Activated T-cell treated with anti-CD3 and anti-CD28 coated beads, Interleukin-2, amount 50 U/mL, for 48 hours (primary cell): Measurements from ENCODE around the gene PRELID2.
"Not testable (repeated sequence)": the region's sequence is repeated elsewhere in the genome, so short reads cannot be mapped to it uniquely, and the experiment has no call there.

ENCODE experiments used
- DNase-seq, 2 experiments: peaks; one replicate each; pipeline ENCODE4 v3.0.0-alpha.2; 2020

Gene PRELID2

DNA sequence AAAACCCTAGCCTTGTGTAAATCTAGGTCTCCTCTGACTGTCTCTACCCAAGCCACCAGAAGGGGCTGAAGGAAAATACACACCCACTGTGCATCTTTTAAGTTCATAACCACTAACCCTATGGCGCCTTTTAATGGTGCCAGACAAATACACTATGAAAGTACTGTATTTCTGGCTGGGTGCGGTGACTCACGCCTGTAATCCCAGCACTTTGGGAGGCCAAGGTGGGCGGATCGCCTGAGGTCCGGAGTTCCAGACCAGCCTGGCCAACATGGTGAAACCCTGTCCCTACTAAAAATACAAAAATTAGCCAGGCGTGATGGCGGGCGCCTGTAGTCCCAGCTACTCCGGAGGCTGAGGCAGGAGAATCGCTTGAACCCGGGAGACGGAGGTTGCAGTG lies 1.1 kb upstream of the PRELID2 start:
- DNase-seq, result not testable (repeated sequence)

GRCh38 chr5:145835848-145836239 lies 702 bp upstream of the PRELID2 start:
- no peak for DNase-seq

GRCh38 chr5:145834554-145834916 lies 607 bp downstream of the PRELID2 start:
- DNase-seq, result no peak

GRCh38 chr5:145833631-145834200 lies 1.4 kb downstream of the PRELID2 start:
- no peak for DNase-seq

DNA sequence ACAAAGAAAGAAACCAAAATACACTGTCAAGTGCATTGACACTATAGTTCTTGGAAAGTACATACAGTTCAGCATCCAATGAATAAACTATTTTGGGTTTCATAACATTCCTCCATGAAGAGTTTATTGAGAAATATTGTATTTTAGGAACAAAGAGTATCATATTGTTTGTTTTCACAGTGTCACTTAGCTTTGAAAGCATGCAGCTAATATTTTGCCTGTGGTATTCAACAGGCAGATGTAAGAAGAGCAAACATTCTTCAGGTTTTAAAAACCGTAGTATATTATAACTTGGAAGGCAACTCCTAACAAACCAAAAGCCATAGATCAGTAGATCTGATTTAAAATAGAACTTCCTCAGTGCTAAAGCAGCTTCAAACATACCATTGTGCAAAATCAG lies 4.5 kb downstream of the PRELID2 start:
- DNase-seq, result no peak

DNA sequence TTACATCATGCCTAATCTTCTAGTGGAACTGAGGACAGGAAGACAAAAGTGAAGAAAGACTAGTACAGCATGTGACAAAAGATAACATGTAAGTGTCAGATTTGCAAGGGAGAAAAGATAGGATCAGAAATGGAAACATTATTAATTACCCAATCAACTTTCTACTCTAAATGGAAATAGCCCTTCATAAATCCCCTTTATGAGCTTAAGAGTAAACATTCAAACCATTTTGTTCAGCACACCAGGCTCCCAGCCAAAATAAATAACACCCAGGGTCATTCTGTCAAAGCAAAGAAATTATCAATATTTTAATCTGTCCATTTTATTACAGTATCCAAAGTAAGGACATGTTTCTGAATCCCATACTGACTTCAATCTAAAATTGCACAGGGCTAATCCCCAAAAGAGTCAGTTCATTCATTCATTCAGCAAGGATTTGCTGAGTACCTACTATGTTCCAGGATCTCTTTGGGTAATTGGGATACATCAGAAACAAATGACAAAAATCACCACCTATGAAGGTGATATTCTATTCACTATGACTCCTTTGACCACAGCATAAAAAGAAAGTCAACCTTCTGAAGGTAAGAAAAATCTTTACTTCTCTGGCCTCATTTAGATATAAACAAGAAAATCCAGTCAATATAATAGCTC lies 5.3 kb downstream of the PRELID2 start:
- no peak for DNase-seq

DNA sequence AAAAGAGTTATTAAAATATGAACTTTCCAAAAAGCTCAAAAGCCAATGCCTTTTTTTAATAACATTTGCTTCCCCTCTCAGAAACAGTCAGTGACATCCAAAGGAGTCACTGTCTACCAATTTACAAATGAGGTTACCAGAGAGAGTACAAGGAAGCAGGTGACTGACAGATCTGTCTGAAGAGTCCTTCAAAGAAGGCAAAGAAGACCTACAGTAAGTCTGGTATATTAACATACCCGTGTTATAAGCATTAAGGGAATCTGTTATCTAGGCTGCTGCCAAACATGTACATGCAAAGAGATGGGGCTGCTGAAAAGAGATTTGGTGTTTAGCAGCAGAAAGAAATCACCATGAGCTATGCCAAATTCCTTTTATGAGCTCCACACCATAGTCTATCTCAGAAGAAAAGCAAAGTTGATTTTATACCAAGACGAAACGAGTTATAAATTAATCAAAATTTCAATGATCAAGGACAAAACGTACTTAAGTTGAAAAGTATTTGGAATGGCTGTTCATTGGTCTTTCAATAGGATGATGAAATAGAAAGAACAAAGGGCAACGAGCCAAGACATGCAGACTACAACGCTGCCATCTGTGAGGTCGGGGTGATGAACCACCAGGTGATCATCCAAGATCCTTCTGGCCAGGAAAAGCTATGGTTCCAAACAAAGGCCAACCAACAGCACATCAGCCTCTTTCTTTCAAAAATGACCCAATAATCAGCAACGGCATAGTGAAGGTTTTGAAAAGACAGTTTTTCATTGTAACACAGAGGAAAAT lies 8.1 kb downstream of the PRELID2 start:
- DNase-seq, result no peak

DNA sequence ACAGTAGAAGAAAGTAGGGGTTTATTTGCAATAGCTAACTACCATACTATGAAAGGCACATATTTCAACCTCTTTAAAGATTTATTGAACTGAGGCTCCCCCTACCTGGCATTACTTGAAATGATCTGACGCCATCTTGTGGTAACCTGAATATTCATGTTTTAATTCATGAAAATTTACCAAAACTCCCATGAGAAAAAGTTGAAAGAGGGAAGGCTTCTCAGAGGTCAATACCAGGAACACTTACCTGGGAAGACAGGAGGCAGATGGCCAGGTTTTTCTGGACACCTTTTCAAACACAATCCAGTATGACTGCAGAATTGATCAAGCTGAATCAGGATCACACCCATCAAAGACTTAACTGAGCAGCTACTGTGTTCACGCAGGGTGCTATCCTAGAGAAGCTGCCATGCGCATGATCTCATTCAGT lies 9.4 kb downstream of the PRELID2 start:
- DNase-seq, result no peak

DNA sequence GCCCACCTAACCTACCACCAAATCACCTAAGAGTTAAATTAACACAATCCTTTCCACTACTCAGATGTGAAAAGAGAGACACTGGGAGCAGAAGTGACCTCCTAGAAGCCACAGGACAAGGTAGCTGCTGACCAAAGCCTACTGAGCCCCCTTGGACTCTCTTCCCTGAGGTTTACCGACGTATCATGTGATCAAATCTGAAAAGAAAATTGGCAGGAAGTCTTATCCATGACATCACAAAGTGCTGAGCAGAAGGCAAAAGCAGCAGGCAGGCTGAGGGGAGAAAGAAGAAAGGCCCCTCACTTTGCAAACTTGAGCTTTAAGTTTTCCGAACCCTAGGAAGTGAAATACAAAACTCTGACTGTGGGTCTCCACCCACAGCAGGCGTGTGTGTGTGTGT lies 11.1 kb downstream of the PRELID2 start:
- no peak for DNase-seq

DNA sequence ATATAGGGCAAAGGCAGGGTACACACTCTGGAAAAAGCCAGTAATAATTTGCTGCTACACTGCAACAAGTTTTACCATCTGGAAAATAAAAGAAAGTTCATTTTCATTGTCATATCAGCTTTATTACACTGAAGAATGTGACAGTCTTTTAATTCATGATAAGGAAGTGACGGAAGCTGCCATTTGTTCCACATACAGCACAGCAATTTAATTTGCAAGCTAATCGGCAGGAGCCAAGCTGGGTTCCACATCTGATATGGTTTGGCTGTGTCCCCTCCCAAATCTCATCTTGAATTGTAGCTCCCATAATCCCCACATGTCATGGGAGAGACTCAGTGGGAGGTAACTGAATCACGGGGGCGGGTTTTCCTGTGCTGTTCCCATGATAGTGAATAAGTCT lies 16.5 kb downstream of the PRELID2 start:
- no peak for DNase-seq

- no peak for DNase-seq
Observed at GRCh38 chr5:145812877-145813276, 22.3 kb downstream of the PRELID2 start.

GRCh38 chr5:145811834-145812625 lies 23.1 kb downstream of the PRELID2 start:
- no peak for DNase-seq

DNA sequence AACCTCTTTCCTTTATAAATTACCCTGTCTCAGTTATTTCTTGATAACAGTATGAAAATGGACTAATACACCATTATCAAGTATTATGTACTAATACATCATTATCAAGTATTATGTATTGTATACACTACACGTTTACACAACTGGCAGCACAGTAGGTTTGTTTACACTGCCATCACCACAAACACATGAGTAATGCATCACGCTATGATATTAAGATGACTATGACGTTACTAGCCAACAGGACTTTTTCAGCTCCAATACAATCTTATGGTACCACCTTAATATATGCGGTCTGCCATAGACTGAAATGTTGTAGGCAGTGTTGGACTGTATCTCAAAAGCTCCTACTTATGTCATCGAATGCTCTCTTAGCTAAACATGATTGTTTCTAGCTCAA lies 28.2 kb downstream of the PRELID2 start:
- no peak for DNase-seq

DNA sequence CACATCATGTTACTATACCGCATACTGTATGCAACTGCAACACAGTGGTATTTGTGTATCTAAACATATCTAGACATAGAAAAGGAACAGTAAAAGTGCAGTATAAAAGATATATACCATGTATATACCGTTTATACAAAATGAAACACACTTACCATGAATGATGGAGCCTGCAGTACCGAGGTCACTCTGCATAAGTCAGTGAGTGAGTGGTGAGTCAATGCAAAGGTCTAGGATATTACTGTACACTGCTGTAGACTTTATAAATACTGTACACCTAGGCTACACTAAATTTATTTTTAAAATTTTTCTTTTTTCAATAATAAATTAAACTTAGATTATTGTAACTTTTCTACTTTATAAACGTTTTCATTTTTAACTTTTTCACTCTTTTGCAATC lies 29.3 kb downstream of the PRELID2 start:
- DNase-seq, result no peak

- DNase-seq, result no peak
Observed at GRCh38 chr5:145804701-145805100, 30.4 kb downstream of the PRELID2 start.

- no peak for DNase-seq
Observed at GRCh38 chr5:145803112-145804004, 31.8 kb downstream of the PRELID2 start.

GRCh38 chr5:145801195-145801594 lies 33.9 kb downstream of the PRELID2 start:
- no peak for DNase-seq

DNA sequence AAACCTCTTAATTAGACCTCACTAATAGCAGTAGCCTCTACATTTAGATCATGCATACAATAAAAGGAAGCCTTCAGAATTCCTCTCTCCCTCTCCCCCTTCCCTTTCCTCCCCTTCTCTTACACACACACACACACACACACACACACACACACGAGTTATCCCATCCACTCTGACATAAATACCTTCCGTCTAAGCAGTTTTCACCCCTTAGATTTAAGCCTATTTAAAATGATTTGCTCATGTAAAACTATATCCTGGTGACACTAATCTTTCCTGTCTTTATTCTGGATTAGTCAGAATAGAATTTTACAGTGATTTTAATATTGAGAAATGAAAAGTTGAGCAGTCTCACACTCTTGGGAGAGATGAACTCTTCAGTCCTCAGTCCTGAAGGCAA lies 35.0 kb downstream of the PRELID2 start:
- no peak for DNase-seq

- not testable (repeated sequence) for DNase-seq
Observed at GRCh38 chr5:145798503-145798902, 36.6 kb downstream of the PRELID2 start.

GRCh38 chr5:145797336-145797735 lies 37.8 kb downstream of the PRELID2 start:
- no peak for DNase-seq

DNA sequence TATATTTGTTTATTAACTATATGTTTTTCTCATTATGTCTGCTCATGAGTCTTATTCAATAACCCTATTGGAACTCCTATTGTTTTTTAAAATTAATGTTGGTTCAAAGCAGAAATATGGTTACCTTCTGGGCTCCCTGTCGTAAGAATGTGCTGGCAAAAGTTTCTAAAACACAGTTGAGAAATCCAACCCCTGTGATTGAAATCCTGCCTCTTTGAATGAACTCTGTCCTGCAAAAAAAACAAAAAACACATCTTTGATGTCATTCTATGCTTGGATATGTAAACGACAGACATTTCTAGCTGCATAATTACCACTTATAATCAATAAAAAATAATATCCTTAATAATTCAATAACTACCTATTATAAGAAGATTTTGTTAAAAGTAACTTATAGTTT lies 38.8 kb downstream of the PRELID2 start:
- no peak for DNase-seq

- DNase-seq, result no peak
Observed at GRCh38 chr5:145793574-145793973, 41.6 kb downstream of the PRELID2 start.
